Neural cell (in vitro differentiated cells): ENCODE results near the gene GPR139. TPM values are rescaled to one million over a fixed set of nuclear protein-coding genes. Genes with fewer than 3 reads are reported as not detected.

Source experiments
- H2AFZ ChIP-seq: fragments of 200-600, 300-800 bp; sonication (generic), shearing (Covaris generic); 2 replicates; pipeline ENCODE4 v1.6.0; 2014; ENCODE audit warnings: low read depth, mild to moderate bottlenecking, antibody characterized with exemption, low read length, moderate library complexity
- H3F3A ChIP-seq: fragments of 200-600 bp; shearing (Covaris generic); 2 replicates; pipeline ENCODE4 v1.6.1; 2016; ENCODE audit warnings: mild to moderate bottlenecking, moderate library complexity, mixed read lengths, antibody characterized with exemption, low read length; ENCODE audit not compliant: insufficient read depth, poor library complexity, severe bottlenecking
- H3K27ac ChIP-seq: fragments of 200-600, 300-800 bp; sonication (generic), shearing (Covaris generic); 2 replicates; pipeline ENCODE4 v1.5.1; 2014; ENCODE audit warnings: mild to moderate bottlenecking, low read length, moderate library complexity
- H3K27me3 ChIP-seq: fragments of 300-800, 200-600 bp; sonication (generic), shearing (Covaris generic); 2 replicates; pipeline ENCODE4 v1.6.0; 2014; ENCODE audit warnings: mild to moderate bottlenecking, low read depth, low read length, moderate library complexity; ENCODE audit not compliant: insufficient read depth
- H3K36me3 ChIP-seq: fragments of 300-800, 200-600 bp; sonication (generic), shearing (Covaris generic); 2 replicates; pipeline ENCODE4 v1.5.1; 2014; ENCODE audit warnings: mild to moderate bottlenecking, antibody characterized with exemption, low read length, moderate library complexity; ENCODE audit not compliant: insufficient read depth
- H3K4me2 ChIP-seq: fragments of 300-800, 200-600 bp; sonication (generic), shearing (Covaris generic); 2 replicates; pipeline ENCODE4 v1.6.0; 2014; ENCODE audit warnings: mild to moderate bottlenecking, low read length
- H3K4me3 ChIP-seq: fragments of 300-800, 200-600 bp; sonication (generic), shearing (Covaris generic); 2 replicates; pipeline ENCODE4 v1.5.1; 2014; ENCODE audit warnings: mild to moderate bottlenecking, low read length, moderate library complexity
- H3K79me2 ChIP-seq: fragments of 200-600 bp; shearing (Covaris generic); replicated peaks from 2 replicates; pipeline ENCODE4 v1.6.0; 2014; ENCODE audit warnings: mild to moderate bottlenecking, low read length, moderate library complexity; ENCODE audit not compliant: insufficient read depth
- H3K9ac ChIP-seq: fragments of 300-800, 200-600 bp; sonication (generic), shearing (Covaris generic); 2 replicates; pipeline ENCODE4 v1.6.1; 2016; ENCODE audit warnings: mild to moderate bottlenecking, low read length, mixed read lengths
- H3K9me2 ChIP-seq: fragments of 200-600 bp; shearing (Covaris generic); 2 replicates; pipeline ENCODE4 v1.6.1; 2016; ENCODE audit warnings: mild to moderate bottlenecking, low read length, mixed read lengths; ENCODE audit not compliant: insufficient read depth
- H3K9me3 ChIP-seq: fragments of 200-600, 300-800 bp; sonication (generic), shearing (Covaris generic); 2 replicates; pipeline ENCODE4 v1.6.1; 2016; ENCODE audit warnings: mild to moderate bottlenecking, mixed run types, low read length, moderate library complexity, mixed read lengths
- H4K20me1 ChIP-seq: fragments of 200-600 bp; shearing (Covaris generic); 2 replicates; pipeline ENCODE4 v1.6.1; 2016; ENCODE audit warnings: mild to moderate bottlenecking, mixed run types; ENCODE audit not compliant: insufficient read depth
- EZH2 ChIP-seq: fragments of 200-600, 300-800 bp; shearing (Covaris generic), sonication (generic); IDR thresholded peaks from 2 replicates; pipeline ENCODE4 v1.6.1; 2014; ENCODE audit warnings: antibody characterized with exemption, low read length, borderline replicate concordance, mild to moderate bottlenecking; ENCODE audit not compliant: insufficient read depth, poor library complexity, severe bottlenecking
- MXI1 ChIP-seq: fragments of 450-650 bp; conservative IDR thresholded peaks from 2 replicates; pipeline ENCODE4 v1.6.1; 2014; ENCODE audit warnings: antibody characterized with exemption, mild to moderate bottlenecking; ENCODE audit not compliant: poor library complexity, severe bottlenecking
- POLR2AphosphoS5 ChIP-seq: IDR thresholded peaks from 2 replicates; pipeline ENCODE4 v1.6.1; 2012
- RAD21 ChIP-seq: fragments of 450-650 bp; conservative IDR thresholded peaks from 2 replicates; pipeline ENCODE4 v1.6.1; 2014; ENCODE audit warnings: antibody characterized with exemption, mild to moderate bottlenecking, moderate library complexity
- SMC3 ChIP-seq: fragments of 450-650 bp; conservative IDR thresholded peaks from 2 replicates; pipeline ENCODE4 v1.6.1; 2014; ENCODE audit warnings: antibody characterized with exemption, mild to moderate bottlenecking, moderate library complexity; ENCODE audit not compliant: poor library complexity
- TAF1 ChIP-seq: IDR thresholded peaks from 2 replicates; pipeline ENCODE4 v1.6.1; 2012; ENCODE audit warnings: low read depth
- polyA plus RNA-seq: library from polyadenylated mRNA; depleted of rRNA; stranded (reverse); fragments of >200 nt; gene quantifications from 2 replicates; pipeline ENCODE4 v1.2.3, GENCODE V29; 2014
- TF ChIP-seq, protein P1 (sequence below): IDR thresholded peaks from 2 replicates; pipeline ENCODE4 v1.6.1; 2012; ENCODE audit warnings: borderline replicate concordance
- TF ChIP-seq, protein P2 (sequence below): fragments of 450-650 bp; IDR thresholded peaks from 2 replicates; pipeline ENCODE4 v1.5.1; 2014; ENCODE audit warnings: antibody characterized with exemption, mild to moderate bottlenecking, moderate library complexity; ENCODE audit not compliant: poor library complexity, severe bottlenecking

The GPR139 gene
- polyA plus RNA-seq, 1 donor from 2014 or later = 0.52 TPM

DNA sequence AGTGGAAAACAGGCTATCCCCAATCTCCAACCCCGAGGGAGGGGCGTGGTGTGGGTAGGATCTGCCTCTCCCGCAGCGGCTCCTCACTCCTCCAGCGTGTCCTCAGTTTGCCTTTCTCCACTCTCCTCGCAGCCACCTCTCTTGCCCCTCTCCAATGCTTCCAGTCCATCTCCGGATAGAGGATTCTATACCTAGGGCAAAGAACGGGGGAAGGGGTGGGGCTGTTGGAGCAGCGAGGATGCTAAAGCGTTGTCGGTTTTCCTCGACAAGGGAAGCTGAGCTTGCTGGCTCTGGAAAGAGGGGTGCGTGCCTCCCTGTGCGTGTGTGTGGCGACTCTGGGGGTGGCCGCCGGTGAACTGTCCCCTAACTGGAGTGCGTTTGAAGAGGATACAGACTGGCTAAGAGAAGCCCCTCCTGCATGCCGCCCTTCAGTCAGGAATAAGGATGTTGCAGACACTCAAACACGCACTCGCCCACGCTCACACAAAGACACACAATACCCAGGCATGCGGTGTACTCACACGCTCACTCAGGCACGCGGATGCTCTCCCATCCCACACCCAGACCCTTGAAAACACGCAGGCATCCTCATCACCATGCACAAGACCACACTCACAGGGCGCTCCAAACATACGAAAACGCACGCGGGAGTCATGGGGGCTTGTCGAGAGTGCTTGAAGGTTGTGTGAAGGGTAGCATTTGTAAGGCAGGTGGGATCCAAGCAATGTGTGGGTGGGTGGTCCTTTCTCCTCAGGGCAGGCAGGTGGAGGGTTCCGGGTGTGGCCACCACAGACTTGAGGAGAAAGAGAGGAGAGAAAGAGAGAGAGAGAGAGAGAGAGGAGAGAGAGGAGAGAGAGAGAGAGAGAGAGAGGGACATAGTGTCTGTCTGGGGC lies 655 bp upstream of the GPR139 start:
- Histone ChIP-seq H3K27me3 (peaks cover 44% of the 10 kb centered on the region), H2AFZ (peak overlapping the region; percentile 46), H3K27ac (no peak overlapping the region), H3K4me2 (peak overlapping the region; percentile 30), H3K79me2 (no peaks in the 10 kb centered on the region), H3K9me3 (no peaks in the 10 kb centered on the region), H3K9ac (peak overlapping the region; percentile 63), H4K20me1 (no peaks in the 10 kb centered on the region), H3F3A (no peaks in the 10 kb centered on the region), H3K4me3 (peak overlapping the region; percentile 94), H3K9me2 (no peaks in the 10 kb centered on the region), H3K36me3 (no peaks in the 10 kb centered on the region)
- TF ChIP-seq EZH2 (no peak), TAF1 (peak; percentile 8)

DNA sequence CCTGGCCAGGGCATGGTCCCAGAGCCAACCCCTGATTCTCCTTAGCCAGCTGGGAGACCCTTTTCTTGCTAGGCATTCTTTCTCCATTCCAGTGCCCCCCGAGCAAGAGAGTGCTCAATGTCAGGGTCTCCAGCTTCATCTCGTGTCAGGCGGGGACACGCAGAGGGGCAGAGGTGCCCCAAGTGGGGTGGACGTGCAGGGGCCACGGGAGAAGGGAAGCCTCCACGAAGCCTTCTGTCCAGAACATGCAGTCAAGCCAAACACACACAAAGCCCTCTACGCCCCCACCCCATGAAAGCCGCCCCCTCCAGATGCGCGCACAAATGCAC lies 852 bp downstream of the GPR139 start:
- Histone ChIP-seq H3K27me3 (peaks cover 44% of the 10 kb centered on the region), H4K20me1 (no peaks in the 10 kb centered on the region), H3K79me2 (no peaks in the 10 kb centered on the region), H3K9me2 (no peaks in the 10 kb centered on the region), H3F3A (no peaks in the 10 kb centered on the region), H3K27ac (no peak overlapping the region), H3K9ac (peak overlapping the region; percentile 63), H3K9me3 (no peaks in the 10 kb centered on the region), H3K36me3 (no peaks in the 10 kb centered on the region), H2AFZ (no peak overlapping the region), H3K4me2 (peak overlapping the region; percentile 73), H3K4me3 (peak overlapping the region; percentile 94)
- TF ChIP-seq POLR2AphosphoS5 (no peak), RAD21 (no peak), EZH2 (no peak), TAF1 (no peak), SMC3 (no peak), MXI1 (no peak)
- TF ChIP-seq, protein P1, sequence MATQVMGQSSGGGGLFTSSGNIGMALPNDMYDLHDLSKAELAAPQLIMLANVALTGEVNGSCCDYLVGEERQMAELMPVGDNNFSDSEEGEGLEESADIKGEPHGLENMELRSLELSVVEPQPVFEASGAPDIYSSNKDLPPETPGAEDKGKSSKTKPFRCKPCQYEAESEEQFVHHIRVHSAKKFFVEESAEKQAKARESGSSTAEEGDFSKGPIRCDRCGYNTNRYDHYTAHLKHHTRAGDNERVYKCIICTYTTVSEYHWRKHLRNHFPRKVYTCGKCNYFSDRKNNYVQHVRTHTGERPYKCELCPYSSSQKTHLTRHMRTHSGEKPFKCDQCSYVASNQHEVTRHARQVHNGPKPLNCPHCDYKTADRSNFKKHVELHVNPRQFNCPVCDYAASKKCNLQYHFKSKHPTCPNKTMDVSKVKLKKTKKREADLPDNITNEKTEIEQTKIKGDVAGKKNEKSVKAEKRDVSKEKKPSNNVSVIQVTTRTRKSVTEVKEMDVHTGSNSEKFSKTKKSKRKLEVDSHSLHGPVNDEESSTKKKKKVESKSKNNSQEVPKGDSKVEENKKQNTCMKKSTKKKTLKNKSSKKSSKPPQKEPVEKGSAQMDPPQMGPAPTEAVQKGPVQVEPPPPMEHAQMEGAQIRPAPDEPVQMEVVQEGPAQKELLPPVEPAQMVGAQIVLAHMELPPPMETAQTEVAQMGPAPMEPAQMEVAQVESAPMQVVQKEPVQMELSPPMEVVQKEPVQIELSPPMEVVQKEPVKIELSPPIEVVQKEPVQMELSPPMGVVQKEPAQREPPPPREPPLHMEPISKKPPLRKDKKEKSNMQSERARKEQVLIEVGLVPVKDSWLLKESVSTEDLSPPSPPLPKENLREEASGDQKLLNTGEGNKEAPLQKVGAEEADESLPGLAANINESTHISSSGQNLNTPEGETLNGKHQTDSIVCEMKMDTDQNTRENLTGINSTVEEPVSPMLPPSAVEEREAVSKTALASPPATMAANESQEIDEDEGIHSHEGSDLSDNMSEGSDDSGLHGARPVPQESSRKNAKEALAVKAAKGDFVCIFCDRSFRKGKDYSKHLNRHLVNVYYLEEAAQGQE = no peak

DNA sequence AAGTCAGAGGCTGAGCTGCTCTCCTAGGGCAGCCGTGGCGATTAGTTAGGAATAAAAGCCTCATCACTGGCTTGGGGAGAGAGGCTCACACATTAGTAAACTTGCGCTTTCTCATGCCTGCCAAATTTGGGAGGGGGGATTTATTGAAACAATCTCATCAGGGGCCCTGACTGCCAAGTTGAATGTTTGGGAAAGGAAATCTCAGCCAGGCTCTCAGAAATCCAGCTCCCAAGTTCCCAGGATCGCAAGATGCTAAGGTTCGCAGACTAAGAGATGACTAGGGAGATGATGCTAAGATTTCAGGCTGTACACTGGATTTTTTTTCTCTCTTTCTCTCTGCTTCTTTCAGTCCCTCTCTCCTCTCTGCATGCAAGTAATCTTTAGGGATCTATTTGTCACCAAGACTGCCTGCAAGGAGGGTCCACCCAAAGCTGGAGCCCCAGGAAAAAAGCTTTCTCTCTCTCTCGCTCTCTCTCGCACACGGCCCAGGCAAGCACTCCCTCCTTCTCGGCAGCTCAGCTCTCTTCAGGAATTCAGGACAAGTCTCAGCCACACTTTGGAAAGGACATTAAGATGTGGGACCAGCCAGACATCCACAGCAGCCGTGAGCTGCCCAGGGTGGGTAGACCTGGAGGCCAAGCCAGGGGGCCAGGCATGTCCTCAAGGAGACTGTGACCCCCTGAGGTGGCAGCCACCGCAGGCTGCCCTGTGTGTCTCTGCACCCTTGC lies 1.4 kb downstream of the GPR139 start:
- Histone ChIP-seq H4K20me1 (no peaks in the 10 kb centered on the region), H3K4me3 (peak overlapping the region; percentile 94), H3K36me3 (no peaks in the 10 kb centered on the region), H2AFZ (no peak overlapping the region), H3K27me3 (peaks cover 44% of the 10 kb centered on the region), H3K9ac (peak overlapping the region; percentile 63), H3K9me3 (no peaks in the 10 kb centered on the region), H3K4me2 (no peak overlapping the region), H3K79me2 (no peaks in the 10 kb centered on the region), H3K9me2 (no peaks in the 10 kb centered on the region), H3F3A (no peaks in the 10 kb centered on the region), H3K27ac (no peak overlapping the region)
- no peak for TF ChIP-seq EZH2
- TF ChIP-seq SMC3 = no peak
- TF ChIP-seq MXI1 = no peak
- TF ChIP-seq RAD21 = no peak
- TF ChIP-seq TAF1 = no peak
- TF ChIP-seq, protein P2, sequence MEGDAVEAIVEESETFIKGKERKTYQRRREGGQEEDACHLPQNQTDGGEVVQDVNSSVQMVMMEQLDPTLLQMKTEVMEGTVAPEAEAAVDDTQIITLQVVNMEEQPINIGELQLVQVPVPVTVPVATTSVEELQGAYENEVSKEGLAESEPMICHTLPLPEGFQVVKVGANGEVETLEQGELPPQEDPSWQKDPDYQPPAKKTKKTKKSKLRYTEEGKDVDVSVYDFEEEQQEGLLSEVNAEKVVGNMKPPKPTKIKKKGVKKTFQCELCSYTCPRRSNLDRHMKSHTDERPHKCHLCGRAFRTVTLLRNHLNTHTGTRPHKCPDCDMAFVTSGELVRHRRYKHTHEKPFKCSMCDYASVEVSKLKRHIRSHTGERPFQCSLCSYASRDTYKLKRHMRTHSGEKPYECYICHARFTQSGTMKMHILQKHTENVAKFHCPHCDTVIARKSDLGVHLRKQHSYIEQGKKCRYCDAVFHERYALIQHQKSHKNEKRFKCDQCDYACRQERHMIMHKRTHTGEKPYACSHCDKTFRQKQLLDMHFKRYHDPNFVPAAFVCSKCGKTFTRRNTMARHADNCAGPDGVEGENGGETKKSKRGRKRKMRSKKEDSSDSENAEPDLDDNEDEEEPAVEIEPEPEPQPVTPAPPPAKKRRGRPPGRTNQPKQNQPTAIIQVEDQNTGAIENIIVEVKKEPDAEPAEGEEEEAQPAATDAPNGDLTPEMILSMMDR = no peak
- TF ChIP-seq, protein P1 = no peak
